HCT116 (cell line): ENCODE results near the gene AK5.

Experiments used
- CEBPB ChIP-seq: IDR thresholded peaks from 2 replicates; pipeline ENCODE4 v1.6.1; 2012; ENCODE audit warnings: low read depth
- EZH2 ChIP-seq: fragments of 200-600 bp; sonication (generic); IDR thresholded peaks from 2 replicates; pipeline ENCODE4 v1.6.1; 2017; ENCODE audit warnings: antibody characterized with exemption, mixed run types
- POLR2A ChIP-seq: IDR thresholded peaks from 2 replicates; pipeline ENCODE4 v1.7.0; 2011; ENCODE audit warnings: borderline replicate concordance; ENCODE audit not compliant: insufficient read depth, insufficient read length; ENCODE audit errors: extremely low read depth
- POLR2AphosphoS5 ChIP-seq: IDR thresholded peaks from 2 replicates; pipeline ENCODE4 v1.6.1; 2011; ENCODE audit warnings: mild to moderate bottlenecking, low read depth, low read length, moderate library complexity
- RAD21 ChIP-seq: IDR thresholded peaks from 2 replicates; pipeline ENCODE4 v1.6.1; 2012; ENCODE audit warnings: low read depth, mild to moderate bottlenecking
- SRF ChIP-seq: IDR thresholded peaks from 2 replicates; pipeline ENCODE4 v1.6.1; 2012; ENCODE audit warnings: low read depth
- YY1 ChIP-seq: IDR thresholded peaks from 2 replicates; pipeline ENCODE4 v1.6.1; 2011; ENCODE audit warnings: low read length, low read depth, moderate library complexity, mild to moderate bottlenecking; ENCODE audit not compliant: insufficient replicate concordance; ENCODE audit errors: extremely low read depth
- ZFX ChIP-seq: fragments of 450-650 bp; IDR thresholded peaks from 2 replicates; pipeline ENCODE4 v1.6.1; 2017
- ZNF274 ChIP-seq: fragments of 200-500 bp; sonication (Bioruptor generic); IDR thresholded peaks from 2 replicates; pipeline ENCODE4 v1.6.1; 2014; ENCODE audit warnings: mild to moderate bottlenecking, low read depth, low read length, inconsistent platforms
- TF ChIP-seq, protein P1 (sequence below), 3 experiments: fragments of 200-600 bp in 1 of 3; sonication (generic) in 1 of 3; IDR thresholded peaks in 2 of 3; conservative IDR thresholded peaks in 1 of 3; 2 replicates each; pipeline ENCODE4 v1.5.1; 2012 to 2017; ENCODE audit warnings: low read depth in 2 of 3, low read length in 2 of 3, antibody characterized with exemption in 1 of 3, borderline replicate concordance in 1 of 3, control low read depth in 1 of 3, mild to moderate bottlenecking in 1 of 3, mixed read lengths in 1 of 3, mixed run types in 1 of 3, moderate library complexity in 1 of 3; ENCODE audit not compliant: insufficient read depth in 1 of 3
- TF ChIP-seq, protein P2 (sequence below): IDR thresholded peaks from 2 replicates; pipeline ENCODE4 v1.6.1; 2012

- TF ChIP-seq SRF (no peak), YY1 (no peak), CEBPB (no peak), ZFX (no peak), RAD21 (no peak), EZH2 (no peak), POLR2A (no peak), ZNF274 (no peak), POLR2AphosphoS5 (no peak)
- TF ChIP-seq, protein P1, sequence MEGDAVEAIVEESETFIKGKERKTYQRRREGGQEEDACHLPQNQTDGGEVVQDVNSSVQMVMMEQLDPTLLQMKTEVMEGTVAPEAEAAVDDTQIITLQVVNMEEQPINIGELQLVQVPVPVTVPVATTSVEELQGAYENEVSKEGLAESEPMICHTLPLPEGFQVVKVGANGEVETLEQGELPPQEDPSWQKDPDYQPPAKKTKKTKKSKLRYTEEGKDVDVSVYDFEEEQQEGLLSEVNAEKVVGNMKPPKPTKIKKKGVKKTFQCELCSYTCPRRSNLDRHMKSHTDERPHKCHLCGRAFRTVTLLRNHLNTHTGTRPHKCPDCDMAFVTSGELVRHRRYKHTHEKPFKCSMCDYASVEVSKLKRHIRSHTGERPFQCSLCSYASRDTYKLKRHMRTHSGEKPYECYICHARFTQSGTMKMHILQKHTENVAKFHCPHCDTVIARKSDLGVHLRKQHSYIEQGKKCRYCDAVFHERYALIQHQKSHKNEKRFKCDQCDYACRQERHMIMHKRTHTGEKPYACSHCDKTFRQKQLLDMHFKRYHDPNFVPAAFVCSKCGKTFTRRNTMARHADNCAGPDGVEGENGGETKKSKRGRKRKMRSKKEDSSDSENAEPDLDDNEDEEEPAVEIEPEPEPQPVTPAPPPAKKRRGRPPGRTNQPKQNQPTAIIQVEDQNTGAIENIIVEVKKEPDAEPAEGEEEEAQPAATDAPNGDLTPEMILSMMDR (IDR thresholded peaks at IDR 0.05 in 2 of 3, conservative IDR thresholded peaks at IDR 0.05 in 1 of 3; ENCODE audit: borderline replicate concordance in 1 of 3, insufficient read depth in 1 of 3, low read depth in 2 of 3, low read length in 2 of 3), result no peak
- TF ChIP-seq, protein P2, sequence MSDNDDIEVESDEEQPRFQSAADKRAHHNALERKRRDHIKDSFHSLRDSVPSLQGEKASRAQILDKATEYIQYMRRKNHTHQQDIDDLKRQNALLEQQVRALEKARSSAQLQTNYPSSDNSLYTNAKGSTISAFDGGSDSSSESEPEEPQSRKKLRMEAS, result no peak
Observed at GRCh38 chr1:77280962-77281361, 857 bp upstream of the AK5 start.
